ENCODE measurements around the gene EXOC2. TPM values are rescaled to one million over a fixed set of nuclear protein-coding genes. Genes with fewer than 3 reads are reported as not detected.

The EXOC2 gene
- 11.4 TPM for total RNA-seq

GRCh38 chr6:692858-693722 is at the start of gene EXOC2:
TSS of gene EXOC2 (minus strand) at chr6:693139. CDS start at chr6:637818, 55,321 bp downstream.
- H3K27ac ChIP-seq: peak within 1 kb of the TSS; percentile 66 to 71
- no peaks in the 10 kb centered on the region for H3K9me3 ChIP-seq
- no peak for TF ChIP-seq CTCF (IDR thresholded peaks at IDR 0.05)
- no peaks in the 10 kb centered on the region for H3K27me3 ChIP-seq
- H3K4me1 ChIP-seq: peaks cover 0 to 5% of the 10 kb centered on the region in 2 donors
- DNase-seq (ENCODE audit: low spot score in 2 of 2): peak; percentile 39 to 91
- intact Hi-C loops (cut with DNase I): no loop called here
- H3K36me3 ChIP-seq: no peaks in the 10 kb centered on the region
- H3K4me3 ChIP-seq: peak within 1 kb of the TSS; percentile 87 to 100

GRCh38 chr6:741410-742339 is 48.7 kb upstream of the EXOC2 start:
- no peak overlapping the region for H3K27ac ChIP-seq
- no peak for DNase-seq (ENCODE audit: low spot score in 2 of 2)
- intact Hi-C loops (cut with DNase I): no loop called here

GRCh38 chr6:736657-737446 is 43.9 kb upstream of the EXOC2 start:
- DNase-seq (ENCODE audit: low spot score in 2 of 2): no peak
- Histone ChIP-seq H3K4me3 (no peak overlapping the region), H3K36me3 (no peaks in the 10 kb centered on the region), H3K9me3 (no peaks in the 10 kb centered on the region), H3K27me3 (no peaks in the 10 kb centered on the region), H3K4me1 (no peaks in the 10 kb centered on the region), H3K27ac (no peak overlapping the region)
- TF ChIP-seq CTCF (IDR thresholded peaks at IDR 0.05): no peak
- intact Hi-C loops (cut with DNase I): no loop called here

More at GRCh38 chr6:741410-742339, 48.7 kb upstream of the EXOC2 start:
- Histone ChIP-seq H3K4me1 (no peaks in the 10 kb centered on the region), H3K9me3 (no peaks in the 10 kb centered on the region), H3K4me3 (no peak overlapping the region), H3K27me3 (no peaks in the 10 kb centered on the region), H3K36me3 (no peaks in the 10 kb centered on the region)
- no peak for TF ChIP-seq CTCF (IDR thresholded peaks at IDR 0.05)

GRCh38 chr6:733431-734219 is 40.7 kb upstream of the EXOC2 start:
- Histone ChIP-seq H3K27ac (no peak overlapping the region), H3K9me3 (no peaks in the 10 kb centered on the region), H3K36me3 (no peaks in the 10 kb centered on the region), H3K4me3 (no peak overlapping the region), H3K27me3 (no peaks in the 10 kb centered on the region), H3K4me1 (no peaks in the 10 kb centered on the region)
- TF ChIP-seq CTCF (IDR thresholded peaks at IDR 0.05): no peak
- DNase-seq (ENCODE audit: low spot score in 2 of 2): no peak
- intact Hi-C loops (cut with DNase I): no loop called here
